GM12878 (cell line): Measurements from ENCODE around the gene MAD1L1. TPM values are rescaled to one million over a fixed set of nuclear protein-coding genes. Genes with fewer than 3 reads are reported as not detected.

Experiments used
- ATAC-seq: fragments of 200-7000 bp; cut with Tn5 transposase; 3 replicates; pipeline ENCODE4 v1.9.1; 2020; ENCODE audit warnings: mild to moderate bottlenecking, moderate library complexity
- BruUV-seq: library from RNA; stranded (reverse); fragments of 400-500 nt; replicated peaks from 2 replicates; lab custom pipeline; 2021; lab: Mats Ljungman, UMichigan
- CTCF ChIA-PET: fragments of 300-600 bp; sonication (Branson Sonifier 250); formaldehyde crosslinking; extraction: SDS; loops from one replicate; lab custom pipeline; 2021; ENCODE audit warnings: inconsistent platforms; lab: Yijun Ruan, JAX
- POLR2A ChIA-PET: fragments of 350-600 bp; formaldehyde crosslinking; extraction: SDS; loops from one replicate; lab custom pipeline; 2021; ENCODE audit warnings: inconsistent platforms; lab: Charles Lee
- RAD21 ChIA-PET: fragments of 300-600 bp; sonication (Branson Sonifier 250); formaldehyde crosslinking; loops from one replicate; lab custom pipeline; 2023; ENCODE audit warnings: antibody characterized with exemption; ENCODE audit not compliant: unreplicated experiment; lab: Charles Lee
- SMC1A ChIA-PET: fragments of 300-600 bp; sonication (Branson Sonifier 250); formaldehyde crosslinking; loops from one replicate; lab custom pipeline; 2023; ENCODE audit not compliant: unreplicated experiment, uncharacterized antibody; lab: Charles Lee
- DNase-seq: peaks from one replicate; pipeline ENCODE4 v3.0.0-alpha.2; 2011; ENCODE audit warnings: low read depth, low spot score
- FAIRE-seq: peaks from 3 replicates; lab custom pipeline; 2011; peaks lifted over from hg19 to GRCh38; lab: Jason Lieb, UNC
- H2AFZ ChIP-seq: 2 replicates; pipeline ENCODE4 v1.6.0; 2011; ENCODE audit warnings: low read depth, low read length, control low read depth; ENCODE audit not compliant: control insufficient read depth
- H3K27ac ChIP-seq: 2 replicates; pipeline ENCODE4 v1.5.1; 2011; ENCODE audit warnings: control low read depth; ENCODE audit not compliant: control insufficient read depth, insufficient read depth
- H3K27me3 ChIP-seq, 2 experiments: replicated peaks in 1 of 2; 2 replicates each; pipeline versions ENCODE4 v1.6.0 to v1.6.1; 2011; ENCODE audit warnings: low read length in 1 of 2; ENCODE audit not compliant: control insufficient read depth in 2 of 2, insufficient read depth in 2 of 2
- H3K36me3 ChIP-seq, 2 experiments: 2 replicates each; pipeline ENCODE4 v1.5.1; 2011; ENCODE audit warnings: low read length in 1 of 2; ENCODE audit not compliant: control insufficient read depth in 2 of 2, insufficient read depth in 2 of 2
- H3K4me1 ChIP-seq: 2 replicates; pipeline ENCODE4 v1.6.1; 2011; ENCODE audit warnings: mild to moderate bottlenecking, low read length, moderate library complexity, mixed read lengths; ENCODE audit not compliant: control insufficient read depth, insufficient read depth
- H3K4me2 ChIP-seq: 2 replicates; pipeline ENCODE4 v1.6.0; 2011; ENCODE audit warnings: control low read depth; ENCODE audit not compliant: control insufficient read depth, insufficient read depth
- H3K4me3 ChIP-seq: fragments of 200-600 bp; sonication (generic); 2 replicates; pipeline ENCODE4 v1.5.1; 2016
- H3K79me2 ChIP-seq: 2 replicates; pipeline ENCODE4 v1.6.0; 2011; ENCODE audit warnings: low read length; ENCODE audit not compliant: control insufficient read depth, insufficient read depth
- H3K9ac ChIP-seq: 2 replicates; pipeline ENCODE4 v1.8.0; 2011; ENCODE audit warnings: low read length, control low read depth, mixed read lengths; ENCODE audit not compliant: control insufficient read depth, insufficient read depth
- H3K9me3 ChIP-seq: replicated peaks from 3 replicates; pipeline ENCODE4 v1.5.1; 2011; ENCODE audit warnings: mild to moderate bottlenecking, low read length; ENCODE audit not compliant: control insufficient read depth, insufficient read depth
- H4K20me1 ChIP-seq: 2 replicates; pipeline ENCODE4 v1.6.0; 2011; ENCODE audit not compliant: control insufficient read depth, insufficient read depth
- BHLHE40 ChIP-seq, 2 experiments: fragments of 450-650 bp in 1 of 2; IDR thresholded peaks; 2 replicates each; pipeline ENCODE4 v1.6.1; 2011 to 2017; ENCODE audit warnings: low read depth in 2 of 2, borderline replicate concordance in 1 of 2, improper control_type of control experiment in 1 of 2, low read length in 1 of 2, mild to moderate bottlenecking in 1 of 2
- BRCA1 ChIP-seq: IDR thresholded peaks from 2 replicates; pipeline ENCODE4 v1.6.1; 2011; ENCODE audit warnings: low read depth, low read length, improper control_type of control experiment
- CBFB ChIP-seq: IDR thresholded peaks from 2 replicates; pipeline ENCODE4 v1.6.1; 2016; ENCODE audit warnings: antibody characterized with exemption, low read depth
- CBX5 ChIP-seq: sonication (generic); IDR thresholded peaks from 2 replicates; pipeline ENCODE4 v1.6.1; 2016; ENCODE audit warnings: low read depth, moderate library complexity, mild to moderate bottlenecking, inconsistent platforms
- EGR1 ChIP-seq, 2 experiments: IDR thresholded peaks; 1 replicate in 1 of 2; 2 replicates in 1 of 2; pipeline ENCODE4 v1.6.1; 2011 to 2012; ENCODE audit warnings: low read depth in 2 of 2, low read length in 2 of 2, borderline replicate concordance in 1 of 2, mild to moderate bottlenecking in 1 of 2, moderate library complexity in 1 of 2
- GABPA ChIP-seq: IDR thresholded peaks from 2 replicates; pipeline ENCODE4 v1.6.1; 2014; ENCODE audit warnings: antibody characterized with exemption, low read depth, mild to moderate bottlenecking, inconsistent platforms
- HDGF ChIP-seq: fragments of 450-650 bp; IDR thresholded peaks from 2 replicates; pipeline ENCODE4 v1.6.1; 2016; ENCODE audit warnings: antibody characterized with exemption
- KDM1A ChIP-seq: fragments of 200-600 bp; sonication (generic); IDR thresholded peaks from 2 replicates; pipeline ENCODE4 v1.6.1; 2016; ENCODE audit warnings: borderline replicate concordance
- MYB ChIP-seq: fragments of 150-350 bp; IDR thresholded peaks from 2 replicates; pipeline ENCODE4 v1.6.1; 2014; ENCODE audit warnings: mild to moderate bottlenecking, low read depth, low read length, borderline replicate concordance
- NFIC ChIP-seq: IDR thresholded peaks from 2 replicates; pipeline ENCODE4 v1.6.1; 2012; ENCODE audit warnings: low read depth, mild to moderate bottlenecking, inconsistent platforms, low read length, moderate library complexity
- NFXL1 ChIP-seq: fragments of 450-650 bp; IDR thresholded peaks from 2 replicates; pipeline ENCODE4 v1.6.1; 2017; ENCODE audit warnings: antibody characterized with exemption, mild to moderate bottlenecking, borderline replicate concordance
- NR2C2 ChIP-seq: IDR thresholded peaks from 2 replicates; pipeline ENCODE4 v1.6.1; 2011; ENCODE audit warnings: borderline replicate concordance, low read depth; ENCODE audit not compliant: control insufficient read depth, insufficient read length
- NR2F1 ChIP-seq: fragments of 450-650 bp; conservative IDR thresholded peaks from 2 replicates; pipeline ENCODE4 v1.6.1; 2017; ENCODE audit warnings: mild to moderate bottlenecking
- PAX5 ChIP-seq: IDR thresholded peaks from 2 replicates; pipeline ENCODE4 v1.6.1; 2011; ENCODE audit warnings: low read depth, low read length, borderline replicate concordance
- PAX8 ChIP-seq: fragments of 450-650 bp; IDR thresholded peaks from 2 replicates; pipeline ENCODE4 v1.6.1; 2017; ENCODE audit warnings: mild to moderate bottlenecking, moderate library complexity
- PML ChIP-seq: IDR thresholded peaks from 2 replicates; pipeline ENCODE4 v1.6.1; 2012; ENCODE audit warnings: low read length, inconsistent platforms
- POLR2AphosphoS2 ChIP-seq: IDR thresholded peaks from 2 replicates; pipeline ENCODE4 v1.6.1; 2011; ENCODE audit warnings: low read depth, mild to moderate bottlenecking, low read length, improper control_type of control experiment, moderate library complexity
- SMC3 ChIP-seq: IDR thresholded peaks from 2 replicates; pipeline ENCODE4 v1.6.1; 2011; ENCODE audit warnings: low read length, improper control_type of control experiment, borderline replicate concordance
- SREBF1 ChIP-seq: IDR thresholded peaks from 2 replicates; pipeline ENCODE4 v1.6.1; 2012; ENCODE audit warnings: mild to moderate bottlenecking, low read length
- TBL1XR1 ChIP-seq: IDR thresholded peaks from 2 replicates; pipeline ENCODE4 v1.6.1; 2012; ENCODE audit warnings: low read depth, low read length, improper control_type of control experiment
- TCF12 ChIP-seq: IDR thresholded peaks from 2 replicates; pipeline ENCODE4 v1.6.1; 2011; ENCODE audit warnings: low read depth, mild to moderate bottlenecking, low read length
- ZNF217 ChIP-seq: fragments of 450-650 bp; IDR thresholded peaks from 2 replicates; pipeline ENCODE4 v1.6.1; 2017; ENCODE audit warnings: antibody characterized with exemption, mild to moderate bottlenecking
- ZNF622 ChIP-seq: fragments of 450-650 bp; IDR thresholded peaks from 2 replicates; pipeline ENCODE4 v1.6.1; 2017; ENCODE audit warnings: mild to moderate bottlenecking, inconsistent platforms
- WGBS: methylation state at CpG from one replicate; pipeline ENCODE4 v1.1.6; 2016; ENCODE audit warnings: low lambda C conversion rate; ENCODE audit not compliant: insufficient replicate concordance, insufficient coverage; ENCODE audit errors: missing lambda C conversion rate; 5-methylcytosine and 5-hydroxymethylcytosine counted together
- in situ Hi-C: fragments of 300-500 bp; cut with MboI; formaldehyde crosslinking; loops from 9 replicates; pipeline ENCODE4 v1.14.3; 2018; ENCODE audit warnings: mixed read lengths
- intact Hi-C: fragments of 100-400 bp; cut with micrococcal nuclease; formaldehyde crosslinking; loops from one replicate; pipeline ENCODE4 v1.14.2; 2022; ENCODE audit not compliant: unreplicated experiment
- polyA plus RNA-seq, 11 experiments: library from polyadenylated mRNA; depleted of rRNA in 4 of 11; unstranded in 6 of 11; stranded (reverse) in 5 of 11; fragments of >200 nt; fragmentation: Nextera tagmentation in 4 of 11; fragmentation: Illumina TruSeq in 1 of 11; extraction: Ambion mirVana in 4 of 11; extraction: Trizol in 1 of 11; gene quantifications; 1 replicate in 1 of 11; 2 replicates in 10 of 11; pipeline versions ENCODE4 v1.2.1 to v1.2.3, GENCODE V29; 2011 to 2016; ENCODE audit warnings: inconsistent platforms in 2 of 11, missing spikeins in 2 of 11, low read depth in 1 of 11
- total RNA-seq, 4 experiments: library from RNA; depleted of rRNA in 3 of 4; stranded (reverse); fragments of >200 nt in 3 of 4; fragmentation: Illumina TruSeq in 1 of 4; extraction: Trizol in 1 of 4; gene quantifications; 2 replicates each; pipeline versions ENCODE4 v1.2.1 to v1.2.3, GENCODE V29; 2013 to 2021
- TF ChIP-seq, protein P1 (sequence below): fragments of 450-650 bp; IDR thresholded peaks from 2 replicates; pipeline ENCODE4 v1.6.1; 2017; ENCODE audit warnings: antibody characterized with exemption, mild to moderate bottlenecking, moderate library complexity

Gene MAD1L1
- total and polyA plus RNA-seq, 10 of the 15 experiments (the other 5 are each of a cell fraction or from before 2014, with no cell fraction given): 2.2 to 76.8 (median 38.3) TPM

DNA sequence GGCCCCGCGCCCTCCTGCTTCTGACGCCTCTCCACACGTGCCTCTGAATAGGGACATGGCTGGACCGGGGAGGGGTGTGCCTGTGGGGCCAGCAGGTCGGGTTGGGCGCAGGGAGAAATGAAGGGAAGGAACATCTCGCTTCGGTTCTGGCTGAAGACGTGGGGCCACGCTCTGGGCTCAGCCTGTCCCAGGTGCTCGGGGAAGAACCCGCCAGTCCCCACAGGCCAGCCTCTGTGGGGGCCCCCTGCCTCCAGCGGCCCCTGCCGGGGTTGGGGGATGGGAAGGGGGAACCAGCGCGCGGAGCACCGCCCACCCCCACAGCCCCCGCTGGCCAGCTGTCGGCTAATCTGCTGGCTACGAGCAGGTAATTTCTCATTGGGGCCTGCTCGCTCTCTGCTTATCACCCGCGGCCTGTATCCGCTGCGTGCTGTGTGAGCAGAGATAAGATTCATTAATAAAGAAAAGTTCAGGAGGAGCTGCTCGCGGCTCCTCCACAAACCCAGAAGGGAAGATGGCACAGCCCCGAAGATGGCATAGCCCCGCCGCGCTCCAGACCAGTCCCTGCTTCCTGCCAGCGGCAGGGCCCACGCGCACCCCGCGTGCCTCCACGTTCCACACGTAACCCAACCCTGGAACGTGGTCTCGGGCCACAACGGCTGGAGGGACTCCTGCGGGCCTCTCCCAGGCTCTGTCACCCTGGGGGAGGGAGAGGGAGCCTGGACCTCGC lies 376.4 kb downstream of the MAD1L1 start (continued):
- TF ChIP-seq SMC3 (no peak), NFXL1 (no peak), ZNF217 (no peak), MYB (no peak), CBX5 (no peak), TBL1XR1 (no peak), NR2F1 (no peak), BHLHE40 (IDR thresholded peaks at IDR 0.05; ENCODE audit: borderline replicate concordance in 1 of 2, low read depth in 2 of 2, low read length in 1 of 2) (no peak), BRCA1 (no peak), PAX8 (no peak), GABPA (no peak), HDGF (no peak), NR2C2 (no peak), PML (no peak), KDM1A (no peak), TCF12 (no peak)

DNA sequence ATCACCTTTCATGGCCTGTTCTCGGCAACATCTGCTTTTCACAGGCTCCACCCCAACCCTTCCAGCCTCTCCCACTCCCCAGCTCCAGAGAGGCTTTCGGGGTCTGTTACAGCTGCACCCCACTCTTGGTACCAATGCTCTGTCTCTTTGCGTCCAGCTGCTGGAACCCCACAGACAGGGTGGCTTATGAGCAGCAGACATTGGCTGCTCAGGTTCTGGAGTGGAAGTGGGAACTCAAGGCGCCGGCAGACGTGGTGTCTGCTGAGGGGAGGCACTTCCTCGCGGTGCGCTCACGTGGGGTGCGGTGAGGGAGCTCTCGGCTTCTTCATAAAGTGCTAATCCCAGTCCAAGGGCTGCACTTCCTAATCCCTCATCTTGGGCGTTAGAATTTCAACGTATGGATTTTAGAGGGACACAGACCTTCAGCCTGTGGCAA lies 377.0 kb downstream of the MAD1L1 start:
- ATAC-seq: no peak
- ChIA-PET POLR2A (no interaction called here), RAD21 (no interaction called here), SMC1A (no interaction called here), CTCF (interaction anchor here (0.6 kb wide), 1 partner anchor 107 kb away, joined by 3 read pairs; no protein-coding TSS in a partner anchor)
- intact Hi-C loops: no loop called here
- no peak overlapping the region for H3K4me3 ChIP-seq
- WGBS: 92% methylated on average over 14 of the region's 14 CpGs
- no peaks in the 10 kb centered on the region; a peak in 1 of 4 replicates for H3K36me3 ChIP-seq
- no peak overlapping the region for H3K27ac ChIP-seq
- H4K20me1 ChIP-seq: no peaks in the 10 kb centered on the region
- H3K79me2 ChIP-seq: no peaks in the 10 kb centered on the region
- no peaks in the 10 kb centered on the region for H3K9me3 ChIP-seq
- no peaks in the 10 kb centered on the region for H3K4me1 ChIP-seq
- no peak overlapping the region for H2AFZ ChIP-seq
- no peak for FAIRE-seq
- in situ Hi-C loops: no loop called here
- H3K27me3 ChIP-seq: no peaks in the 10 kb centered on the region
- DNase-seq: no peak
- BruUV-seq: no TSS peak
- TF ChIP-seq PAX5 (no peak), CBFB (no peak), NFIC (no peak), HDGF (no peak), ZNF622 (no peak), SREBF1 (no peak), EGR1 (IDR thresholded peaks at IDR 0.05; ENCODE audit: borderline replicate concordance in 1 of 2, low read depth in 2 of 2, low read length in 2 of 2) (no peak), POLR2AphosphoS2 (no peak)
- TF ChIP-seq, protein P1, sequence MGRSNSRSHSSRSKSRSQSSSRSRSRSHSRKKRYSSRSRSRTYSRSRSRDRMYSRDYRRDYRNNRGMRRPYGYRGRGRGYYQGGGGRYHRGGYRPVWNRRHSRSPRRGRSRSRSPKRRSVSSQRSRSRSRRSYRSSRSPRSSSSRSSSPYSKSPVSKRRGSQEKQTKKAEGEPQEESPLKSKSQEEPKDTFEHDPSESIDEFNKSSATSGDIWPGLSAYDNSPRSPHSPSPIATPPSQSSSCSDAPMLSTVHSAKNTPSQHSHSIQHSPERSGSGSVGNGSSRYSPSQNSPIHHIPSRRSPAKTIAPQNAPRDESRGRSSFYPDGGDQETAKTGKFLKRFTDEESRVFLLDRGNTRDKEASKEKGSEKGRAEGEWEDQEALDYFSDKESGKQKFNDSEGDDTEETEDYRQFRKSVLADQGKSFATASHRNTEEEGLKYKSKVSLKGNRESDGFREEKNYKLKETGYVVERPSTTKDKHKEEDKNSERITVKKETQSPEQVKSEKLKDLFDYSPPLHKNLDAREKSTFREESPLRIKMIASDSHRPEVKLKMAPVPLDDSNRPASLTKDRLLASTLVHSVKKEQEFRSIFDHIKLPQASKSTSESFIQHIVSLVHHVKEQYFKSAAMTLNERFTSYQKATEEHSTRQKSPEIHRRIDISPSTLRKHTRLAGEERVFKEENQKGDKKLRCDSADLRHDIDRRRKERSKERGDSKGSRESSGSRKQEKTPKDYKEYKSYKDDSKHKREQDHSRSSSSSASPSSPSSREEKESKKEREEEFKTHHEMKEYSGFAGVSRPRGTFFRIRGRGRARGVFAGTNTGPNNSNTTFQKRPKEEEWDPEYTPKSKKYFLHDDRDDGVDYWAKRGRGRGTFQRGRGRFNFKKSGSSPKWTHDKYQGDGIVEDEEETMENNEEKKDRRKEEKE: no peak
- H3K4me2 ChIP-seq: no peak overlapping the region
- no peak overlapping the region for H3K9ac ChIP-seq
